SK-N-SH treated with all-trans-retinoic acid at 6 μM for 48 hours (cell line): ENCODE results near the gene DMRTB1.

ENCODE experiments used
- ATAC-seq: fragments of 200-7000 bp; cut with Tn5 transposase; 3 replicates; pipeline ENCODE4 v1.9.1; 2020; ENCODE audit warnings: mild to moderate bottlenecking, moderate library complexity
- ARNTL ChIP-seq: fragments of 450-650 bp; formaldehyde crosslinking; IDR thresholded peaks from 2 replicates; pipeline ENCODE4 v1.5.0; 2020; ENCODE audit warnings: low read depth, mild to moderate bottlenecking, moderate library complexity, borderline replicate concordance
- BACH2 ChIP-seq: fragments of 250-450 bp; sonication (Bioruptor Pico); IDR thresholded peaks from 2 replicates; pipeline ENCODE4 v1.9.0; 2021; ENCODE audit warnings: mild to moderate bottlenecking, borderline replicate concordance
- CSDC2 ChIP-seq: fragments of 250-450 bp; sonication (Bioruptor Pico); IDR thresholded peaks from 2 replicates; pipeline ENCODE4 v1.5.0; 2020; ENCODE audit warnings: mild to moderate bottlenecking, moderate library complexity
- ESRRG ChIP-seq: fragments of 250-450 bp; sonication (Bioruptor Pico); IDR thresholded peaks from 2 replicates; pipeline ENCODE4 v1.6.1; 2021; ENCODE audit warnings: mild to moderate bottlenecking
- ISL1 ChIP-seq: fragments of 250-450 bp; sonication (Bioruptor Pico); IDR thresholded peaks from 2 replicates; pipeline ENCODE4 v2.1.2; 2022; ENCODE audit warnings: mild to moderate bottlenecking, moderate library complexity
- OSR1 ChIP-seq: fragments of 250-450 bp; sonication (Bioruptor Pico); IDR thresholded peaks from 2 replicates; pipeline ENCODE4 v1.8.0; 2022; ENCODE audit warnings: moderate library complexity, mild to moderate bottlenecking, inconsistent platforms
- PPARA ChIP-seq: fragments of 250-450 bp; sonication (Bioruptor Pico); IDR thresholded peaks from 2 replicates; pipeline ENCODE4 v1.5.0; 2020; ENCODE audit warnings: mild to moderate bottlenecking, borderline replicate concordance
- RARB ChIP-seq: fragments of 250-450 bp; sonication (Bioruptor Pico); IDR thresholded peaks from 2 replicates; pipeline ENCODE4 v1.8.0; 2021; ENCODE audit warnings: mild to moderate bottlenecking, moderate library complexity
- SNAI2 ChIP-seq: fragments of 250-450 bp; sonication (Bioruptor Pico); IDR thresholded peaks from 2 replicates; pipeline ENCODE4 v1.5.0; 2020; ENCODE audit warnings: mild to moderate bottlenecking, moderate library complexity
- TCF4 ChIP-seq: fragments of 250-450 bp; sonication (Bioruptor Pico); IDR thresholded peaks from 2 replicates; pipeline ENCODE4 v1.8.0; 2021; ENCODE audit warnings: mild to moderate bottlenecking, moderate library complexity, borderline replicate concordance
- TOX ChIP-seq: fragments of 250-450 bp; sonication (Bioruptor Pico); IDR thresholded peaks from 2 replicates; pipeline ENCODE4 v1.8.0; 2021; ENCODE audit warnings: mild to moderate bottlenecking, moderate library complexity, borderline replicate concordance
- TSHZ2 ChIP-seq: fragments of 250-450 bp; sonication (Bioruptor Pico); IDR thresholded peaks from 2 replicates; pipeline ENCODE4 v1.5.0; 2020; ENCODE audit warnings: mild to moderate bottlenecking, moderate library complexity
- ZFP3 ChIP-seq: fragments of 250-450 bp; sonication (Bioruptor Pico); IDR thresholded peaks from 2 replicates; pipeline ENCODE4 v1.5.0; 2020; ENCODE audit warnings: mild to moderate bottlenecking, moderate library complexity
- ZFP30 ChIP-seq: fragments of 450-650 bp; formaldehyde crosslinking; IDR thresholded peaks from 2 replicates; pipeline ENCODE4 v1.5.0; 2022; ENCODE audit warnings: mild to moderate bottlenecking, moderate library complexity
- ZNF565 ChIP-seq: fragments of 450-650 bp; formaldehyde crosslinking; conservative IDR thresholded peaks from 2 replicates; pipeline ENCODE4 v1.5.0; 2020; ENCODE audit warnings: low read depth, mild to moderate bottlenecking, moderate library complexity
- ZNF8 ChIP-seq: fragments of 450-650 bp; formaldehyde crosslinking; IDR thresholded peaks from 2 replicates; pipeline ENCODE4 v1.5.0; 2020; ENCODE audit warnings: mild to moderate bottlenecking, moderate library complexity
- TF ChIP-seq, protein P1 (sequence below): fragments of 250-450 bp; sonication (Bioruptor Pico); IDR thresholded peaks from 2 replicates; pipeline ENCODE4 v1.5.1; 2020; ENCODE audit warnings: low read depth, mild to moderate bottlenecking, moderate library complexity
- TF ChIP-seq, protein P2 (sequence below): fragments of 250-450 bp; sonication (Bioruptor Pico); IDR thresholded peaks from 2 replicates; pipeline ENCODE4 v1.8.0; 2021; ENCODE audit warnings: low read depth, mild to moderate bottlenecking, moderate library complexity, borderline replicate concordance
- TF ChIP-seq, protein P3 (sequence below): fragments of 250-450 bp; sonication (Bioruptor Pico); IDR thresholded peaks from 2 replicates; pipeline ENCODE4 v1.5.1; 2021; ENCODE audit warnings: mild to moderate bottlenecking, moderate library complexity
- TF ChIP-seq, protein P4 (sequence below): fragments of 250-450 bp; sonication (Bioruptor Pico); IDR thresholded peaks from 2 replicates; pipeline ENCODE4 v1.8.0; 2020; ENCODE audit warnings: mild to moderate bottlenecking, moderate library complexity, borderline replicate concordance

Gene DMRTB1

DNA sequence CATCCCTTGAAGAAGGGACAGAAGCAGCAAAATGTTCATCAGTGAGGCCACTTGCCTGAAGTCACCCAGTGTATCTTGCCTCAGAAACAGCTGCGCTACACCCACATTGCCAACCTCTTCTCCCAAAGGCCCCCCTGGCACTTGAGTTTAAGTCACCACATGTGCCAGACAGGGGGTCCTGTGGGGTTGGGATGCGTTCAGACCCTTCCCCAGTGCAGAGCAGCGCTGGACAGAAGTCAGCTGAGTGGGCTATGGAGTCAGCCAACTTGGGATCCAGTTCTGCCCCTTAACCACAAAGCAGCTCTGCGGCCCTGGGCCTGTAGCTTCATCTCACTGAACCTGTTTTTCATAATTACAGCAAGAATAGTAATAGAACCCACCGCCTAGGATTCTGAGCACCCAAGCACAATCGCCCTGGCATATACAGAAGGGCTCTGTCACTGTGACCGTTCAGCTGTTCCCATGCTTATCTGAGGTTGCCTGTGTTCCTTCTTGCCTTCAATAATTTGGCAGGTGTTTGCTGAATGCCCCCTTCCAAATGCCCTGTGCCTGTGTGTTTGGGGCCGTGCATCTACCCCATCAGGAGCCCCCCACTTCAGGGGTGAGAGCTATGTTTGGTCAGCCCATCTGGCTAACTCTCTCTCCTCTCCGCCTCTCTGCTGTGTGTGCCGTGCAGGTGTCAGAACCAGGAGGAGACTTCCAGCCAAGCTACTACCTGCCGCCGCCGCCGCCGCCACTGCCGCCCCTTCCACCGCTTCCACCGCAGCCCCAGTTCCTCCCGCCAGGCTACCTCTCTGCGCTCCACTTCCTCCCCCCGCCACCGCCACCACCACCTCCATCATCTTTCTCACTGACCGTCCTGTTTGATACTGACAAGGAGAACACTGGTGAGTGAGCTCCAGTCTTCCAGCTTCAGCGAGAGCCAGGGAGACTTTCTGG lies 5.0 kb downstream of the DMRTB1 start:
- TF ChIP-seq, protein P1, sequence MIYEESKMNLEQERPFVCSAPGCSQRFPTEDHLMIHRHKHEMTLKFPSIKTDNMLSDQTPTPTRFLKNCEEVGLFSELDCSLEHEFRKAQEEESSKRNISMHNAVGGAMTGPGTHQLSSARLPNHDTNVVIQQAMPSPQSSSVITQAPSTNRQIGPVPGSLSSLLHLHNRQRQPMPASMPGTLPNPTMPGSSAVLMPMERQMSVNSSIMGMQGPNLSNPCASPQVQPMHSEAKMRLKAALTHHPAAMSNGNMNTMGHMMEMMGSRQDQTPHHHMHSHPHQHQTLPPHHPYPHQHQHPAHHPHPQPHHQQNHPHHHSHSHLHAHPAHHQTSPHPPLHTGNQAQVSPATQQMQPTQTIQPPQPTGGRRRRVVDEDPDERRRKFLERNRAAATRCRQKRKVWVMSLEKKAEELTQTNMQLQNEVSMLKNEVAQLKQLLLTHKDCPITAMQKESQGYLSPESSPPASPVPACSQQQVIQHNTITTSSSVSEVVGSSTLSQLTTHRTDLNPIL (CRISPR knock-in tag) = no peak
- no peak for TF ChIP-seq ISL1 (CRISPR knock-in tag)
- TF ChIP-seq SNAI2 (CRISPR knock-in tag) = no peak
- TF ChIP-seq BACH2 (CRISPR knock-in tag) = no peak
- no peak for TF ChIP-seq TOX
- TF ChIP-seq, protein P2, sequence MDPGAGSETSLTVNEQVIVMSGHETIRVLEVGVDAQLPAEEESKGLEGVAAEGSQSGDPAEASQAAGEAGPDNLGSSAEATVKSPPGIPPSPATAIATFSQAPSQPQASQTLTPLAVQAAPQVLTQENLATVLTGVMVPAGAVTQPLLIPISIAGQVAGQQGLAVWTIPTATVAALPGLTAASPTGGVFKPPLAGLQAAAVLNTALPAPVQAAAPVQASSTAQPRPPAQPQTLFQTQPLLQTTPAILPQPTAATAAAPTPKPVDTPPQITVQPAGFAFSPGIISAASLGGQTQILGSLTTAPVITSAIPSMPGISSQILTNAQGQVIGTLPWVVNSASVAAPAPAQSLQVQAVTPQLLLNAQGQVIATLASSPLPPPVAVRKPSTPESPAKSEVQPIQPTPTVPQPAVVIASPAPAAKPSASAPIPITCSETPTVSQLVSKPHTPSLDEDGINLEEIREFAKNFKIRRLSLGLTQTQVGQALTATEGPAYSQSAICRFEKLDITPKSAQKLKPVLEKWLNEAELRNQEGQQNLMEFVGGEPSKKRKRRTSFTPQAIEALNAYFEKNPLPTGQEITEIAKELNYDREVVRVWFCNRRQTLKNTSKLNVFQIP (CRISPR knock-in tag) = no peak
- no peak for TF ChIP-seq ZFP30 (CRISPR knock-in tag)
- TF ChIP-seq, all 23 proteins: peak for 0
- ATAC-seq = no peak

- ATAC-seq = peak; percentile 23; the same call in 1 of the 3 replicates
- TF ChIP-seq ESRRG = no peak
- TF ChIP-seq ZFP3 (CRISPR knock-in tag) = no peak
- TF ChIP-seq, protein P1 (CRISPR knock-in tag) = no peak
- no peak for TF ChIP-seq ARNTL (CRISPR knock-in tag)
- TF ChIP-seq, protein P3, sequence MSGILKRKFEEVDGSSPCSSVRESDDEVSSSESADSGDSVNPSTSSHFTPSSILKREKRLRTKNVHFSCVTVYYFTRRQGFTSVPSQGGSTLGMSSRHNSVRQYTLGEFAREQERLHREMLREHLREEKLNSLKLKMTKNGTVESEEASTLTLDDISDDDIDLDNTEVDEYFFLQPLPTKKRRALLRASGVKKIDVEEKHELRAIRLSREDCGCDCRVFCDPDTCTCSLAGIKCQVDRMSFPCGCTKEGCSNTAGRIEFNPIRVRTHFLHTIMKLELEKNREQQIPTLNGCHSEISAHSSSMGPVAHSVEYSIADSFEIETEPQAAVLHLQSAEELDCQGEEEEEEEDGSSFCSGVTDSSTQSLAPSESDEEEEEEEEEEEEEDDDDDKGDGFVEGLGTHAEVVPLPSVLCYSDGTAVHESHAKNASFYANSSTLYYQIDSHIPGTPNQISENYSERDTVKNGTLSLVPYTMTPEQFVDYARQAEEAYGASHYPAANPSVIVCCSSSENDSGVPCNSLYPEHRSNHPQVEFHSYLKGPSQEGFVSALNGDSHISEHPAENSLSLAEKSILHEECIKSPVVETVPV = no peak
- no peak for TF ChIP-seq ZNF8 (CRISPR knock-in tag)
- no peak for TF ChIP-seq TSHZ2 (CRISPR knock-in tag)
- no peak for TF ChIP-seq BACH2 (CRISPR knock-in tag)
- no peak for TF ChIP-seq SNAI2 (CRISPR knock-in tag)
- no peak for TF ChIP-seq TOX
Observed at GRCh38 chr1:53465023-53465957, 6.1 kb downstream of the DMRTB1 start.

GRCh38 chr1:53467391-53467790 lies 8.2 kb downstream of the DMRTB1 start:
- TF ChIP-seq PPARA (CRISPR knock-in tag) (no peak), ZNF565 (CRISPR knock-in tag) (no peak), ESRRG (no peak), TCF4 (CRISPR knock-in tag) (no peak), ARNTL (CRISPR knock-in tag) (no peak), ZFP3 (CRISPR knock-in tag) (no peak), OSR1 (CRISPR knock-in tag) (no peak), CSDC2 (no peak), ZNF8 (CRISPR knock-in tag) (no peak), BACH2 (CRISPR knock-in tag) (no peak), SNAI2 (CRISPR knock-in tag) (no peak), RARB (no peak)
- TF ChIP-seq, protein P4, sequence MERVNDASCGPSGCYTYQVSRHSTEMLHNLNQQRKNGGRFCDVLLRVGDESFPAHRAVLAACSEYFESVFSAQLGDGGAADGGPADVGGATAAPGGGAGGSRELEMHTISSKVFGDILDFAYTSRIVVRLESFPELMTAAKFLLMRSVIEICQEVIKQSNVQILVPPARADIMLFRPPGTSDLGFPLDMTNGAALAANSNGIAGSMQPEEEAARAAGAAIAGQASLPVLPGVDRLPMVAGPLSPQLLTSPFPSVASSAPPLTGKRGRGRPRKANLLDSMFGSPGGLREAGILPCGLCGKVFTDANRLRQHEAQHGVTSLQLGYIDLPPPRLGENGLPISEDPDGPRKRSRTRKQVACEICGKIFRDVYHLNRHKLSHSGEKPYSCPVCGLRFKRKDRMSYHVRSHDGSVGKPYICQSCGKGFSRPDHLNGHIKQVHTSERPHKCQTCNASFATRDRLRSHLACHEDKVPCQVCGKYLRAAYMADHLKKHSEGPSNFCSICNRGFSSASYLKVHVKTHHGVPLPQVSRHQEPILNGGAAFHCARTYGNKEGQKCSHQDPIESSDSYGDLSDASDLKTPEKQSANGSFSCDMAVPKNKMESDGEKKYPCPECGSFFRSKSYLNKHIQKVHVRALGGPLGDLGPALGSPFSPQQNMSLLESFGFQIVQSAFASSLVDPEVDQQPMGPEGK (CRISPR knock-in tag) = no peak
- TF ChIP-seq, protein P3 = no peak
- ATAC-seq = no peak
